ENCODE results near the gene INPP5A.

DNA sequence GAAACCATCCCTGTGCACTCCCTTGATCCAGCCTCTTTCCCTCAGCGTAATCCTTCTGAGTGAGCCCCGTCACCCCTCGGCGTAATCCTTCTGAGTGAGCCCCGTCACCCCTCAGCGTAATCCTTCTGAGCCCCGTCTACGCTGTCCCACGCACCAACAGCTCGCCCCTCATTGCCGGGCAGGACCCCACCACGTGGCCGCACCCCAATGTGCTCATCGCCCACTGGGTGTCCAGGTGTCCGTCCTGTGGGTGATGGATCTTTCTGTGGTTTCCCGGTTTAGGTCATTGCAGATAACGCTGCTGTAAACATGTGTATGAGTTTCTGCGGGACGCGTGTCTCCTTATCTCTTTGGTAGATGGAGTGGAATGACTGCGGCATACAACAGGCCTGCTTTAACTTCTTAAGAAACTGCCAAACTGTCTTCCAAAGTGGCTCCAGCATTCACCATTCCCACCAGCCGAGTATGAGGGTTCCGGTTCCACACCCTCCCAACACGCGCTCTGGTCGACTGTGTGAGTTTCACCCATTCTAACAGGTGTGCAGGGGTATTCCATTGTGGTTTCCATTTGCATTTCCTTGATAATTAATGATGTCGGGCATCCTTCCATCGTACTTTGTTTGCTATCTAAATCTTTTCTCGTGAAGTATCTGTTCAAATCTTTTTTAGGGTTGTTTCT lies 290.4 kb downstream of the INPP5A start:
- no peak for TF ChIP-seq BDP1 (IDR thresholded peaks at IDR 0.05; ENCODE audit: insufficient read depth, insufficient read length)
- TF ChIP-seq ZNF668 (CRISPR knock-in tag; IDR thresholded peaks at IDR 0.05), result no peak
- no peak for TF ChIP-seq SNIP1 (IDR thresholded peaks at IDR 0.05; ENCODE audit: low read depth)
- TF ChIP-seq, protein P1, sequence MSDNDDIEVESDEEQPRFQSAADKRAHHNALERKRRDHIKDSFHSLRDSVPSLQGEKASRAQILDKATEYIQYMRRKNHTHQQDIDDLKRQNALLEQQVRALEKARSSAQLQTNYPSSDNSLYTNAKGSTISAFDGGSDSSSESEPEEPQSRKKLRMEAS (CRISPR knock-in tag; IDR thresholded peaks at IDR 0.05), result no peak
- TF ChIP-seq MTA1 (IDR thresholded peaks at IDR 0.05; ENCODE audit: borderline replicate concordance), result no peak
- TF ChIP-seq DDX20 (tag; IDR thresholded peaks at IDR 0.05; ENCODE audit: low read depth), result no peak
- TF ChIP-seq NRF1 (conservative IDR thresholded peaks at IDR 0.05 in 1 of 2, IDR thresholded peaks at IDR 0.05 in 1 of 2), result no peak
- TF ChIP-seq GTF2F1 (IDR thresholded peaks at IDR 0.05; ENCODE audit: low read depth, low read length), result no peak
- no peak for TF ChIP-seq CCAR2 (IDR thresholded peaks at IDR 0.05; ENCODE audit: low read depth, low read length)
- TF ChIP-seq, protein P2, sequence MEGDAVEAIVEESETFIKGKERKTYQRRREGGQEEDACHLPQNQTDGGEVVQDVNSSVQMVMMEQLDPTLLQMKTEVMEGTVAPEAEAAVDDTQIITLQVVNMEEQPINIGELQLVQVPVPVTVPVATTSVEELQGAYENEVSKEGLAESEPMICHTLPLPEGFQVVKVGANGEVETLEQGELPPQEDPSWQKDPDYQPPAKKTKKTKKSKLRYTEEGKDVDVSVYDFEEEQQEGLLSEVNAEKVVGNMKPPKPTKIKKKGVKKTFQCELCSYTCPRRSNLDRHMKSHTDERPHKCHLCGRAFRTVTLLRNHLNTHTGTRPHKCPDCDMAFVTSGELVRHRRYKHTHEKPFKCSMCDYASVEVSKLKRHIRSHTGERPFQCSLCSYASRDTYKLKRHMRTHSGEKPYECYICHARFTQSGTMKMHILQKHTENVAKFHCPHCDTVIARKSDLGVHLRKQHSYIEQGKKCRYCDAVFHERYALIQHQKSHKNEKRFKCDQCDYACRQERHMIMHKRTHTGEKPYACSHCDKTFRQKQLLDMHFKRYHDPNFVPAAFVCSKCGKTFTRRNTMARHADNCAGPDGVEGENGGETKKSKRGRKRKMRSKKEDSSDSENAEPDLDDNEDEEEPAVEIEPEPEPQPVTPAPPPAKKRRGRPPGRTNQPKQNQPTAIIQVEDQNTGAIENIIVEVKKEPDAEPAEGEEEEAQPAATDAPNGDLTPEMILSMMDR (IDR thresholded peaks at IDR 0.05 in 2 of 3, conservative IDR thresholded peaks at IDR 0.05 in 1 of 3; ENCODE audit: insufficient read depth in 2 of 3, low read depth in 1 of 3, low read length in 3 of 3), result no peak
- TF ChIP-seq, protein P3, sequence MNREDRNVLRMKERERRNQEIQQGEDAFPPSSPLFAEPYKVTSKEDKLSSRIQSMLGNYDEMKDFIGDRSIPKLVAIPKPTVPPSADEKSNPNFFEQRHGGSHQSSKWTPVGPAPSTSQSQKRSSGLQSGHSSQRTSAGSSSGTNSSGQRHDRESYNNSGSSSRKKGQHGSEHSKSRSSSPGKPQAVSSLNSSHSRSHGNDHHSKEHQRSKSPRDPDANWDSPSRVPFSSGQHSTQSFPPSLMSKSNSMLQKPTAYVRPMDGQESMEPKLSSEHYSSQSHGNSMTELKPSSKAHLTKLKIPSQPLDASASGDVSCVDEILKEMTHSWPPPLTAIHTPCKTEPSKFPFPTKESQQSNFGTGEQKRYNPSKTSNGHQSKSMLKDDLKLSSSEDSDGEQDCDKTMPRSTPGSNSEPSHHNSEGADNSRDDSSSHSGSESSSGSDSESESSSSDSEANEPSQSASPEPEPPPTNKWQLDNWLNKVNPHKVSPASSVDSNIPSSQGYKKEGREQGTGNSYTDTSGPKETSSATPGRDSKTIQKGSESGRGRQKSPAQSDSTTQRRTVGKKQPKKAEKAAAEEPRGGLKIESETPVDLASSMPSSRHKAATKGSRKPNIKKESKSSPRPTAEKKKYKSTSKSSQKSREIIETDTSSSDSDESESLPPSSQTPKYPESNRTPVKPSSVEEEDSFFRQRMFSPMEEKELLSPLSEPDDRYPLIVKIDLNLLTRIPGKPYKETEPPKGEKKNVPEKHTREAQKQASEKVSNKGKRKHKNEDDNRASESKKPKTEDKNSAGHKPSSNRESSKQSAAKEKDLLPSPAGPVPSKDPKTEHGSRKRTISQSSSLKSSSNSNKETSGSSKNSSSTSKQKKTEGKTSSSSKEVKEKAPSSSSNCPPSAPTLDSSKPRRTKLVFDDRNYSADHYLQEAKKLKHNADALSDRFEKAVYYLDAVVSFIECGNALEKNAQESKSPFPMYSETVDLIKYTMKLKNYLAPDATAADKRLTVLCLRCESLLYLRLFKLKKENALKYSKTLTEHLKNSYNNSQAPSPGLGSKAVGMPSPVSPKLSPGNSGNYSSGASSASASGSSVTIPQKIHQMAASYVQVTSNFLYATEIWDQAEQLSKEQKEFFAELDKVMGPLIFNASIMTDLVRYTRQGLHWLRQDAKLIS (CRISPR knock-in tag; IDR thresholded peaks at IDR 0.05), result no peak
- TF ChIP-seq, protein P4, sequence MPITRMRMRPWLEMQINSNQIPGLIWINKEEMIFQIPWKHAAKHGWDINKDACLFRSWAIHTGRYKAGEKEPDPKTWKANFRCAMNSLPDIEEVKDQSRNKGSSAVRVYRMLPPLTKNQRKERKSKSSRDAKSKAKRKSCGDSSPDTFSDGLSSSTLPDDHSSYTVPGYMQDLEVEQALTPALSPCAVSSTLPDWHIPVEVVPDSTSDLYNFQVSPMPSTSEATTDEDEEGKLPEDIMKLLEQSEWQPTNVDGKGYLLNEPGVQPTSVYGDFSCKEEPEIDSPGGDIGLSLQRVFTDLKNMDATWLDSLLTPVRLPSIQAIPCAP (CRISPR knock-in tag; IDR thresholded peaks at IDR 0.05; ENCODE audit: borderline replicate concordance), result no peak
- no peak for TF ChIP-seq ZBED1 (IDR thresholded peaks at IDR 0.05)
- TF ChIP-seq, protein P5, sequence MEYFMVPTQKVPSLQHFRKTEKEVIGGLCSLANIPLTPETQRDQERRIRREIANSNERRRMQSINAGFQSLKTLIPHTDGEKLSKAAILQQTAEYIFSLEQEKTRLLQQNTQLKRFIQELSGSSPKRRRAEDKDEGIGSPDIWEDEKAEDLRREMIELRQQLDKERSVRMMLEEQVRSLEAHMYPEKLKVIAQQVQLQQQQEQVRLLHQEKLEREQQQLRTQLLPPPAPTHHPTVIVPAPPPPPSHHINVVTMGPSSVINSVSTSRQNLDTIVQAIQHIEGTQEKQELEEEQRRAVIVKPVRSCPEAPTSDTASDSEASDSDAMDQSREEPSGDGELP (CRISPR knock-in tag; IDR thresholded peaks at IDR 0.05; ENCODE audit: borderline replicate concordance), result no peak

Data from K562 (cell line).